HEK293 (cell line): ENCODE data around the gene TAS2R40.

Source experiments
- CTCF ChIP-seq: fragments of 450-650 bp; formaldehyde crosslinking; IDR thresholded peaks from 2 replicates; pipeline ENCODE4 v1.5.1; 2016; ENCODE audit warnings: missing biosample characterization, missing genetic modification characterization
- PRDM10 ChIP-seq: fragments of 450-650 bp; formaldehyde crosslinking; IDR thresholded peaks from 2 replicates; pipeline ENCODE4 v1.5.1; 2016; ENCODE audit warnings: missing biosample characterization, missing genetic modification characterization
- TCF7L2 ChIP-seq: IDR thresholded peaks from 2 replicates; pipeline ENCODE4 v1.6.1; 2011; ENCODE audit warnings: low read depth, mild to moderate bottlenecking, inconsistent platforms, low read length, moderate library complexity, borderline replicate concordance
- ZNF138 ChIP-seq: fragments of 450-650 bp; formaldehyde crosslinking; IDR thresholded peaks from 2 replicates; pipeline ENCODE4 v1.5.1; 2016; ENCODE audit warnings: missing biosample characterization, missing genetic modification characterization, borderline replicate concordance
- ZNF174 ChIP-seq: fragments of 450-650 bp; formaldehyde crosslinking; IDR thresholded peaks from 2 replicates; pipeline ENCODE4 v1.5.0; 2017; ENCODE audit warnings: missing biosample characterization, mild to moderate bottlenecking, missing genetic modification characterization
- ZNF274 ChIP-seq, 2 experiments: fragments of 200-500 bp in 1 of 2; fragments of 450-650 bp in 1 of 2; sonication (Bioruptor generic) in 1 of 2; formaldehyde crosslinking in 1 of 2; IDR thresholded peaks; 2 replicates each; pipeline versions ENCODE4 v1.5.1 to v1.6.1; 2014 to 2016; ENCODE audit warnings: borderline replicate concordance in 1 of 2, inconsistent platforms in 1 of 2, low read length in 1 of 2, missing biosample characterization in 1 of 2, missing genetic modification characterization in 1 of 2
- ZNF561 ChIP-seq: fragments of 450-650 bp; IDR thresholded peaks from 2 replicates; pipeline ENCODE4 v1.5.1; 2018; ENCODE audit warnings: missing biosample characterization, missing genetic modification characterization, borderline replicate concordance

DNA sequence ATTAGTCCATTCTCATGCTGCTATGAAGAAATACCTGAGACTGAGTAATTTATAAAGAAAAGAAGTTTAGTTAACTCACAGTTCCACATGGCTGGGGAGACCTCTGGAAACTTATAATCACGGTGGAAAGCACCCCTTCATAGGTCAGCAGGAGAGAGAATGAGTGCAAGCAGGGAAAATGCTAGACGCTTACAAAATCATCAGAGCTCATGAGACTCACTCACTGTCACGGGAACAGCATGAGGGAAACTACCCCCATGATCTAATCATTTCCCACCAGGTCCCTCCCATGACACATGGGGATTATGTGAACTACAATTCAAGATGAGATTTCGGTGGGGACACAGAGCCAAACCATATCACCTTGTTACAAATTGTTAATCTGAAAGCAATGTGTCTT, 22.8 kb upstream of the TAS2R40 start:
- no peak for TF ChIP-seq ZNF274 (IDR thresholded peaks at IDR 0.05; ENCODE audit: low read length)
- TF ChIP-seq ZNF274 (tag by site-specific recombination; IDR thresholded peaks at IDR 0.05; ENCODE audit: borderline replicate concordance): no peak
- TF ChIP-seq ZNF138: no peak
- TF ChIP-seq PRDM10 (tag by site-specific recombination): no peak
- TF ChIP-seq CTCF (tag by site-specific recombination): no peak
- TF ChIP-seq ZNF174 (tag by site-specific recombination): no peak
- no peak for TF ChIP-seq TCF7L2
- no peak for TF ChIP-seq ZNF561 (tag by site-specific recombination)
